Heart right ventricle (tissue), 16 donors: ENCODE data around the gene SLC35G4. TPM values are rescaled to one million over a fixed set of nuclear protein-coding genes. Genes with fewer than 3 reads are reported as not detected.

Experiments
- ATAC-seq, 8 donors: fragments of 200-7000 bp; cut with Tn5 transposase; one replicate each; pipeline ENCODE4 v1.9.1; 2020; ENCODE audit warnings: mild to moderate bottlenecking in 8 of 8, moderate library complexity in 8 of 8, moderate number of reproducible peaks in 1 of 8
- DNase-seq, 2 donors: peaks; one replicate each; pipeline ENCODE4 v3.0.0-alpha.2; 2020
- H3K27ac ChIP-seq, 10 donors: fragments of 200-600 bp; sonication (generic) in 2 of 10; one replicate each; pipeline versions ENCODE4 v1.5.0 to v1.8.0; 2020 to 2022; ENCODE audit warnings: mild to moderate bottlenecking in 3 of 10
- H3K27me3 ChIP-seq, 7 donors: fragments of 200-600 bp; one replicate each; pipeline ENCODE4 v1.8.0; 2021 to 2022; ENCODE audit warnings: mild to moderate bottlenecking in 2 of 7
- H3K36me3 ChIP-seq, 9 donors: fragments of 200-600 bp; sonication (generic) in 1 of 9; one replicate each; pipeline versions ENCODE4 v1.5.0 to v1.8.0; 2020 to 2022; ENCODE audit warnings: mild to moderate bottlenecking in 2 of 9
- H3K4me1 ChIP-seq, 9 donors: fragments of 200-600 bp; sonication (generic) in 1 of 9; one replicate each; pipeline versions ENCODE4 v1.5.0 to v1.8.0; 2020 to 2022; ENCODE audit warnings: mild to moderate bottlenecking in 4 of 9
- H3K4me3 ChIP-seq, 10 donors: fragments of 200-600 bp; sonication (generic) in 2 of 10; one replicate each; pipeline versions ENCODE4 v1.5.0 to v1.8.0; 2020 to 2022; ENCODE audit warnings: mild to moderate bottlenecking in 7 of 10, moderate library complexity in 2 of 10
- H3K9me3 ChIP-seq, 11 donors: fragments of 200-600 bp in 10 of 11; sonication (generic) in 2 of 11; one replicate each; pipeline versions ENCODE4 v1.5.0 to v1.8.0; 2013 to 2022; ENCODE audit warnings: mild to moderate bottlenecking in 2 of 11, control low read depth in 1 of 11, moderate library complexity in 1 of 11
- WGBS, 2 donors: extraction: QIAGEN DNeasy Blood & Tissue Kit; methylation state at CpG; one replicate each; pipeline ENCODE4 v1.1.7; 2013; ENCODE audit warnings: inconsistent platforms in 1 of 2; 5-methylcytosine and 5-hydroxymethylcytosine counted together
- intact Hi-C, 10 donors: fragments of 100-400 bp; cut with DNase I; formaldehyde crosslinking; loops; one replicate each; pipeline versions ENCODE4 v1.11.1 to v1.14.2; 2022
- polyA plus RNA-seq, 2 donors: library from polyadenylated mRNA; stranded (reverse); fragments of 200-250 nt; gene quantifications; one replicate each; pipeline ENCODE4 v1.2.3, GENCODE V29; 2013
- total RNA-seq, 10 donors: library from RNA; stranded (reverse); fragmentation: NEBNext Ultra II Directional in 3 of 10; extraction: Animal tissue kit (Norgen Biotek cat#: 25700) in 3 of 10; gene quantifications; one replicate each; pipeline versions ENCODE4 v1.2.1 to v1.2.4, GENCODE V29; 2021 to 2023
- TF ChIP-seq, protein P1 (sequence below), 9 donors: fragments of 200-600 bp; sonication (generic) in 2 of 9; IDR thresholded peaks; one replicate each; pipeline versions ENCODE4 v1.5.0 to v1.8.0; 2021 to 2022; ENCODE audit warnings: antibody characterized with exemption in 9 of 9, mild to moderate bottlenecking in 5 of 9, moderate library complexity in 1 of 9
- donor health status: Arrhythmogenic right ventricular cardiomyopathy.
- donor health status: ischemic (EF 13 %, LVEDD 7.1; RV severe dilation, severe dysfunction).
- donor health status: healthy with polysubstance abuse.
- donor health status: DM: no; HTN: yes; CAD: no.
- donor health status: DM: no; HTN: no; CAD: no.
- donor health status: ischemic (EF 25% LVEDD 6.9; RV normal size, moderate dysfunction).
- donor health status: ischemic (EF 25% LVEDD 5.7; RV mildly dilated, moderate dysfunction).
- donor health status: healthy.
- donor health status: DM: yes; HTN: yes; CAD: no.
- donor health status: Ischemic cardiomyopathy.
- donor health status: ischemic (EF 35%, LVEDD 5.7; RV mildly dilated, moderate dysfunction).
- donor health status: nonischemic (EF 11% LVEDD 7.7; RV severe dilation, severe dysfunction).
- donor health status: DM: yes; HTN: yes; CAD: no.
- donor health status: PGD.
- donor health status: ischemic (EF 29% LVEDD 5.4; RV normal size, mild dysfunction).
- donor health status: nonischemic (EF 23%, LVEDD 6.1; RV moderate dilation, normal function).

Gene SLC35G4
- total and polyA plus RNA-seq, 12 donors: not detected

DNA sequence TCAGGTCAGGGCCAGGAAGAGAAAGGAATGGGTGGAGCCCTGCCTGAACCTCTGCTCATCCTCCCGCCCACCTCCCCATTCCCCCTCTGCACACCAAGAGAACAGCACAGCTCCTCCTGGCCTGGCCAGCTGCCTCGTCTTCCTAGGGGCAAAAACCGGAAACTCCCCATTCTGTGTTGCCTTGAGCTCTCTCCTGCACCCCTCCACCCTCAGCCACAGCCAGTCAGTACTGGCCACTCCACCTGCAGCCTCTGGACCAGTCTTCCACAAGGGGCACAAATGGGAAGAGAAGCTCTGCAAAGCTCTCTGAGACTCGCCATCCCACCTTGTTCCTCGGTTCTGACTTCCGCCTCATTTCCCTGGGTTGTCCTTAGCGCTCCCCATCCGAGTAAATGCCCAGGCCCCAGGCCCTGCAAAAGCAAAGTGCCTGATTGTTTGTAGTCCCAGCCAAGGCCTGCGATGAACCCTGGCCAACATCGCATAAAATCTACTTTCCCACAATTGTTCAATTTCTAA, 39.3 kb upstream of the SLC35G4 start:
- Histone ChIP-seq H3K4me3 (no peak overlapping the region), H3K27ac (no peak overlapping the region), H3K36me3 (no peaks in the 10 kb centered on the region), H3K4me1 (no peaks in the 10 kb centered on the region), H3K27me3 (peaks cover 0 to 20% (median 12%) of the 10 kb centered on the region in 7 donors), H3K9me3 (no peaks in the 10 kb centered on the region)
- no peak for DNase-seq
- intact Hi-C loops: no loop called here
- ATAC-seq: no peak
- WGBS, 2 donors: 78 to 85% methylated on average over 10 of the region's 10 CpGs
- TF ChIP-seq, protein P1, sequence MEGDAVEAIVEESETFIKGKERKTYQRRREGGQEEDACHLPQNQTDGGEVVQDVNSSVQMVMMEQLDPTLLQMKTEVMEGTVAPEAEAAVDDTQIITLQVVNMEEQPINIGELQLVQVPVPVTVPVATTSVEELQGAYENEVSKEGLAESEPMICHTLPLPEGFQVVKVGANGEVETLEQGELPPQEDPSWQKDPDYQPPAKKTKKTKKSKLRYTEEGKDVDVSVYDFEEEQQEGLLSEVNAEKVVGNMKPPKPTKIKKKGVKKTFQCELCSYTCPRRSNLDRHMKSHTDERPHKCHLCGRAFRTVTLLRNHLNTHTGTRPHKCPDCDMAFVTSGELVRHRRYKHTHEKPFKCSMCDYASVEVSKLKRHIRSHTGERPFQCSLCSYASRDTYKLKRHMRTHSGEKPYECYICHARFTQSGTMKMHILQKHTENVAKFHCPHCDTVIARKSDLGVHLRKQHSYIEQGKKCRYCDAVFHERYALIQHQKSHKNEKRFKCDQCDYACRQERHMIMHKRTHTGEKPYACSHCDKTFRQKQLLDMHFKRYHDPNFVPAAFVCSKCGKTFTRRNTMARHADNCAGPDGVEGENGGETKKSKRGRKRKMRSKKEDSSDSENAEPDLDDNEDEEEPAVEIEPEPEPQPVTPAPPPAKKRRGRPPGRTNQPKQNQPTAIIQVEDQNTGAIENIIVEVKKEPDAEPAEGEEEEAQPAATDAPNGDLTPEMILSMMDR (IDR thresholded peaks at IDR 0.05): no peak

DNA sequence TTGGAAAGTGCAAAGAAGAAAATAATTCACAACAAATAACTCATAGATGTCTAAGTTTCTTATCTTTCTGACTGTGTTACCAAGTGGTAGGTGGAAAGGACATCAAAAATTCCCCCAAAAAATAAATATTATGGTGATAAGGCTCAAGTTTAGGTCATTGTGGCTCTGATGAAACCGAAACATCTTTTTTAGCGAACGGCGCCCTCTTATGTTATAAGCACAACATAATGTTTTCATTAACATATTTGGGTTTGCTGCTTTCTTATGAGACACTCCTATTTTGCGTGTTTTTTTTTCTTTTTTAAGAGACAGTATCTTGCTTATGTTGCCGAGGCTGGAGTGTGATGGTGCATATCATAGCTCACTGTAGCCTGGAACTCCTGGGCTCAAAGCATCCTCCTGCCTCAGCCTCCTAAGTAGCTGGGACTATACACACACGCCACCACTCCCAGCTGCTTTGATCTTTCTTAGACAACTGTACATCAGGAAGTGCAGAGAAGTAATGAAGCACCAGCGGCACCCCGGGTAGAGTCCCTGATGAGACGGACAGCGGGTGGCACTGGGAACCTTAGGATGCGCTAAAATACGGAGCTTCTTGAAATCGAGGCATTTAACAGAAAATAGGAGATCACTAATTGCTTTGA, 38.5 kb upstream of the SLC35G4 start:
- ATAC-seq (no peak), DNase-seq (no peak)
- Histone ChIP-seq H3K9me3 (no peaks in the 10 kb centered on the region), H3K4me1 (no peaks in the 10 kb centered on the region), H3K4me3 (no peak overlapping the region), H3K27me3 (peaks cover 0 to 20% (median 12%) of the 10 kb centered on the region in 7 donors), H3K36me3 (no peaks in the 10 kb centered on the region), H3K27ac (no peak overlapping the region)
- WGBS, 2 donors: 84 to 88% methylated on average over 14 of the region's 14 CpGs
- intact Hi-C loops: no loop called here
- TF ChIP-seq, protein P1 (IDR thresholded peaks at IDR 0.05): peak in 1 of 9 donors; percentile 19

DNA sequence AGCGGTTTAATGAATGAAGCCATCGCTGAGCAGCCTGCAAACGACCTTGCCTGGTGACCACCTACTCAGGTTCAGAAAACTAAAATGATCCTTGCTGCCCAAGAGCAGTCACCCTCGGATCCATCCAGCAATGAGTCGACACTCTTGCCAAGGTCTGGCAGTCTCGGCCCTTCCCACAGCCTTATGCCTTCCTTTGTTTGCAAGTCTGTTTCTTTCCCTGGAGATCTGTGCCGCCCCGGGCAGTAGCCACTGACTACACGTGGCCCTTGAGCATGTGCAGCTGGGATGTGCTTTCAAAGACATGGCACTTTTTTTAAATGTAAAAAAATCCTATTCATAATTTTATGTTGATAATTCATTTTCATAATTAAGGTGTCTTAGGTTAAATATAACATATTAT, 37.2 kb upstream of the SLC35G4 start:
- 75 to 78% methylated on average over 9 of the region's 9 CpGs for WGBS, 2 donors

DNA sequence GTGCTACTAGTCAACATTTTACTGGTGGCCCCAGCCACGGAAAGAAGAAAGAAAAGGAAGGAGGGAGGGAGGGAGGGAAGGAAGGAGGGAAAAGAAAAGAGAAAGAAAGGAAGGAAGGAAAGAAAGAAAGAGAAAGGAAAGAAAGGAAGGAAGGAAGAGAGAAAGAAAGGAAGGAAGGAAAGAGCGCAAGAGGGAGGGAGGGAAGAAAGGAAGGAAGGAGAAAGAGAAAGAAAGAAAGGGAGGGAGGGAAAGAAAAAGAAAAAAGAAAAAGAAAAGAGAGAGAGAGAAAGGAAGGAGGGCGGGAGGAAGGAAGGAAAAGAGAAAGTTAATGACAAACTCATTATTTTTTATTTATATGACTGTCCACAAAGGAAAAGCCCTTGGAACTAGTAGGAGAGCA, 34.9 kb upstream of the SLC35G4 start:
- DNase-seq: no peak
- Histone ChIP-seq H3K9me3 (no peaks in the 10 kb centered on the region), H3K27ac (no peak overlapping the region), H3K4me1 (no peaks in the 10 kb centered on the region), H3K4me3 (no peak overlapping the region), H3K27me3 (peaks cover 0 to 14% (median 3%) of the 10 kb centered on the region in 7 donors), H3K36me3 (no peaks in the 10 kb centered on the region)
- TF ChIP-seq, protein P1 (IDR thresholded peaks at IDR 0.05): no peak
- WGBS, 2 donors: 64 to 78% methylated on average over 3 of the region's 3 CpGs
- intact Hi-C loops: no loop called here
- no peak for ATAC-seq

More for the DNA sequence above, 37.2 kb upstream of the SLC35G4 start:
- H3K4me1 ChIP-seq: no peaks in the 10 kb centered on the region
- H3K36me3 ChIP-seq: no peaks in the 10 kb centered on the region
- no peak for DNase-seq
- H3K27me3 ChIP-seq: peaks cover 0 to 18% (median 9%) of the 10 kb centered on the region in 7 donors
- H3K9me3 ChIP-seq: no peaks in the 10 kb centered on the region
- no peak overlapping the region for H3K27ac ChIP-seq
- ATAC-seq: no peak
- TF ChIP-seq, protein P1 (IDR thresholded peaks at IDR 0.05): no peak
- H3K4me3 ChIP-seq: no peak overlapping the region
- intact Hi-C loops: no loop called here
